Measurements from ENCODE around the gene KCNT2.
"Not testable (repeated sequence)": the region's sequence is repeated elsewhere in the genome, so short reads cannot be mapped to it uniquely, and the experiment has no call there.

The KCNT2 gene

DNA sequence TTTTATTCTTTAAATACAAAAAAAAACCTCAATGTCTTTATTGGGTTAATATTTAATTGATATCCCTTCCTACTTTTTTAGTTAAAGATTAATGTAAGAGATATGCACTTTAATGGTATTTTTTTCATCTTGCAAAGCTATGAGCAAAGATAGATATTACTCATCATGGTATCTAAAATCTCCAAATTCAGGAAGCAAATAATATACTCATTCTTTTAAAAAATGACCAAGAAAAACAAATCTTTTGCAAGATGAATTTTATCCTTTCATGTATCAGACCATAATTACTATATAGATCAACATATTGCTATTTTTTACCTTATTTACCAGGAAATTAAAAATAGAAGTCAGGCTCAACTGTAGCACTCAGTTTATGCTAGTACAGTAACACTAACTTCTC lies 330.4 kb downstream of the KCNT2 start:
- TF ChIP-seq CTCF (IDR thresholded peaks at IDR 0.05; ENCODE audit: low read depth, low read length) = no peak
- no peak for DNase-seq
- Histone ChIP-seq H3K4me3 (ENCODE audit: low read depth, low read length) (no peak overlapping the region), H3K36me3 (peaks cover 40% of the 10 kb centered on the region), H3K27me3 (ENCODE audit: insufficient read depth, low read depth, severe bottlenecking) (no peaks in the 10 kb centered on the region), H3K9me3 (ENCODE audit: severe bottlenecking) (no peaks in the 10 kb centered on the region), H3K27ac (no peak overlapping the region)

DNA sequence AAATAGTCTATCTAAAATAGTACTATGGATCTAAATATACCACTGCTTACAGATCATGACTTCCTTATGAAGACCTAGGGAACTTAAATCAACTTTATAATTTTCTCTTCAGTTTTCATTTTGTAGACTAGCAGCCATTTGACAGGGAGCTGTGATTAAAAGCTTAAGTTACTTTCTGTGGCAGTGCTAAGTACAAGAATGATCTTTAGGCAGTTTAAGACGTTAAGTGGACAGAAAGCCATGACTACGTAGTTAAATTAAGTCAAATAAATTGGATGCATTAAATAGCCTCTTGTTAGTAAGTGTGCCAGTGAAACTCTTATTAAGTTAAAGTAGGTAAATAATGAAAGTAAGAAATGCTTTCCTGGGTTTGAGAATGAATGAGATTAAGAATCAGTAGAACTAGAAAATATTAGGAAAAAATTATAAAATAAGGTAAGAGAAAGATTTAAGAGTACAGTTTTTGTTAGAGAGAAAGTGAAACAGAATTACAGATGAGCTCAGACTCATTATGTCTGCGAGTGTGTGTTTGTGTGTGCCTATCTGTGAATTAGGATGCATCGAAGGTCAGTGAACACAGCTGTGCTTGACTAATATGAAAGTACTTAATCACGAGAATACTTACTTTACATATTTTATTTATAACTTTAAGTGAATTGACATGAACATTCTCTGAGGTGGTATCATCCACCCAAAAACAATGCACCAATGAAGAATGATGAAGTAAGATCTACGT lies 336.9 kb downstream of the KCNT2 start:
- no peak for DNase-seq
- Histone ChIP-seq H3K36me3 (peaks cover 6% of the 10 kb centered on the region), H3K9me3 (ENCODE audit: severe bottlenecking) (no peaks in the 10 kb centered on the region), H3K4me3 (ENCODE audit: low read depth, low read length) (no peak overlapping the region), H3K27me3 (ENCODE audit: insufficient read depth, low read depth, severe bottlenecking) (no peaks in the 10 kb centered on the region), H3K27ac (no peak overlapping the region)
- no peak for TF ChIP-seq CTCF (IDR thresholded peaks at IDR 0.05; ENCODE audit: low read depth, low read length)

- H3K9me3 ChIP-seq (ENCODE audit: severe bottlenecking); H3K27ac ChIP-seq; H3K4me3 ChIP-seq (ENCODE audit: low read depth, low read length); DNase-seq; H3K36me3 ChIP-seq; H3K27me3 ChIP-seq (ENCODE audit: insufficient read depth, low read depth, severe bottlenecking): not testable (repeated sequence)
Measured at GRCh38 chr1:196263086-196263485, 345.2 kb downstream of the KCNT2 start.

DNA sequence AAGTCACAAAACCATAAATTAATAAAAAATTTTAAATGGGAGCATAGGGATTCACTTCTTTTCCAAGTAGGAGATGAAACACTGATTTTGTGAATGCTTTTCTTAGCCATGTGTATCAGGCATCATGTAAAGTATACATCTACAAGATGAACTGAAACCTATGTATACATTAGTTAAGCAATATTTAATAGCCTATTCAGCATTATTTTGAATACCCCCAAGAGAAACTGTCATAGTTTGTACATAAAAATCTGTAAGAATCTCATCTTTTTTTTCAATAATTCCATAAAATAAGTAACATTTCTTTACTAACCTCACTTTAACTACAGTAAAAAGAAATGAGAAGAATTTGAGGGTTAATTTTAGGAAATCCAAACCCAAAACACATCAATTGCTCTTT lies 348.0 kb downstream of the KCNT2 start:
- Histone ChIP-seq H3K27me3 (ENCODE audit: insufficient read depth, low read depth, severe bottlenecking) (no peaks in the 10 kb centered on the region), H3K4me3 (ENCODE audit: low read depth, low read length) (no peak overlapping the region), H3K27ac (no peak overlapping the region), H3K9me3 (ENCODE audit: severe bottlenecking) (no peaks in the 10 kb centered on the region), H3K36me3 (no peaks in the 10 kb centered on the region; the same call in 1 of the 2 replicates)
- TF ChIP-seq CTCF (IDR thresholded peaks at IDR 0.05; ENCODE audit: low read depth, low read length) = no peak
- DNase-seq = no peak

- Histone ChIP-seq H3K27me3 (ENCODE audit: insufficient read depth, low read depth, severe bottlenecking) (no peaks in the 10 kb centered on the region), H3K36me3 (no peaks in the 10 kb centered on the region; the same call in 1 of the 2 replicates), H3K27ac (no peak overlapping the region), H3K9me3 (ENCODE audit: severe bottlenecking) (no peaks in the 10 kb centered on the region), H3K4me3 (ENCODE audit: low read depth, low read length) (no peak overlapping the region)
- TF ChIP-seq CTCF (IDR thresholded peaks at IDR 0.05; ENCODE audit: low read depth, low read length) = no peak
- no peak for DNase-seq
Measured at GRCh38 chr1:196259316-196259715, 348.9 kb downstream of the KCNT2 start.

- no peaks in the 10 kb centered on the region; the same call in 1 of the 2 replicates for H3K36me3 ChIP-seq
- no peak for TF ChIP-seq CTCF (IDR thresholded peaks at IDR 0.05; ENCODE audit: low read depth, low read length)
Measured at GRCh38 chr1:196255762-196256161, 352.5 kb downstream of the KCNT2 start.

More at GRCh38 chr1:196255762-196256161, 352.5 kb downstream of the KCNT2 start:
- Histone ChIP-seq H3K9me3 (ENCODE audit: severe bottlenecking) (no peaks in the 10 kb centered on the region), H3K4me3 (ENCODE audit: low read depth, low read length) (no peak overlapping the region), H3K27ac (no peak overlapping the region), H3K27me3 (ENCODE audit: insufficient read depth, low read depth, severe bottlenecking) (no peaks in the 10 kb centered on the region)
- DNase-seq = no peak

Data from WERI-Rb-1 (cell line).